ENCODE measurements around the gene MYO15A.
"Not testable (repeated sequence)": the region's sequence is repeated elsewhere in the genome, so short reads cannot be mapped to it uniquely, and the experiment has no call there.

DNA sequence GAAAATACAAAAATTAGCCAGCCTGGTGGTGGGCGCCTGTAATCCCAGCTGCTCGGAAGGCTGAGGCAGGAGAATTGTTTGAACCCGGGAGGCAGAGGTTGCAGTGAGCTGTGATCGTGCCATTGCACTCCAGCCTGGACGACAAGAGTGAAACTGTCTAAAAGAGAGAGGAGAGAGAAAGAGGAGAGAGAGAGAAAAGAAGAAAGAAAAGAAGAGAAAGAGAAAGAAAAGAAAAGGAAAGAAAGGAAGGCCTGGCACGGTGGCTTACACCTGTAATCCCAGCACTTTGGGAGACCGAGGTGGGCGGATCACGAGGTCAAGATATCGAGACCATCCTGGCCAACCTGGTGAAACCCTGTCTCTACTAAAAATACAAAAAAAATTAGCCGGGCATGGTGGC, 108.3 kb downstream of the MYO15A start:
- TF ChIP-seq, protein P1, sequence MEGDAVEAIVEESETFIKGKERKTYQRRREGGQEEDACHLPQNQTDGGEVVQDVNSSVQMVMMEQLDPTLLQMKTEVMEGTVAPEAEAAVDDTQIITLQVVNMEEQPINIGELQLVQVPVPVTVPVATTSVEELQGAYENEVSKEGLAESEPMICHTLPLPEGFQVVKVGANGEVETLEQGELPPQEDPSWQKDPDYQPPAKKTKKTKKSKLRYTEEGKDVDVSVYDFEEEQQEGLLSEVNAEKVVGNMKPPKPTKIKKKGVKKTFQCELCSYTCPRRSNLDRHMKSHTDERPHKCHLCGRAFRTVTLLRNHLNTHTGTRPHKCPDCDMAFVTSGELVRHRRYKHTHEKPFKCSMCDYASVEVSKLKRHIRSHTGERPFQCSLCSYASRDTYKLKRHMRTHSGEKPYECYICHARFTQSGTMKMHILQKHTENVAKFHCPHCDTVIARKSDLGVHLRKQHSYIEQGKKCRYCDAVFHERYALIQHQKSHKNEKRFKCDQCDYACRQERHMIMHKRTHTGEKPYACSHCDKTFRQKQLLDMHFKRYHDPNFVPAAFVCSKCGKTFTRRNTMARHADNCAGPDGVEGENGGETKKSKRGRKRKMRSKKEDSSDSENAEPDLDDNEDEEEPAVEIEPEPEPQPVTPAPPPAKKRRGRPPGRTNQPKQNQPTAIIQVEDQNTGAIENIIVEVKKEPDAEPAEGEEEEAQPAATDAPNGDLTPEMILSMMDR (IDR thresholded peaks at IDR 0.05 in 2 of 3, conservative IDR thresholded peaks at IDR 0.05 in 1 of 3; ENCODE audit: borderline replicate concordance in 1 of 3, insufficient read depth in 1 of 3, low read depth in 2 of 3, low read length in 2 of 3): not testable (repeated sequence)
- TF ChIP-seq, protein P2, sequence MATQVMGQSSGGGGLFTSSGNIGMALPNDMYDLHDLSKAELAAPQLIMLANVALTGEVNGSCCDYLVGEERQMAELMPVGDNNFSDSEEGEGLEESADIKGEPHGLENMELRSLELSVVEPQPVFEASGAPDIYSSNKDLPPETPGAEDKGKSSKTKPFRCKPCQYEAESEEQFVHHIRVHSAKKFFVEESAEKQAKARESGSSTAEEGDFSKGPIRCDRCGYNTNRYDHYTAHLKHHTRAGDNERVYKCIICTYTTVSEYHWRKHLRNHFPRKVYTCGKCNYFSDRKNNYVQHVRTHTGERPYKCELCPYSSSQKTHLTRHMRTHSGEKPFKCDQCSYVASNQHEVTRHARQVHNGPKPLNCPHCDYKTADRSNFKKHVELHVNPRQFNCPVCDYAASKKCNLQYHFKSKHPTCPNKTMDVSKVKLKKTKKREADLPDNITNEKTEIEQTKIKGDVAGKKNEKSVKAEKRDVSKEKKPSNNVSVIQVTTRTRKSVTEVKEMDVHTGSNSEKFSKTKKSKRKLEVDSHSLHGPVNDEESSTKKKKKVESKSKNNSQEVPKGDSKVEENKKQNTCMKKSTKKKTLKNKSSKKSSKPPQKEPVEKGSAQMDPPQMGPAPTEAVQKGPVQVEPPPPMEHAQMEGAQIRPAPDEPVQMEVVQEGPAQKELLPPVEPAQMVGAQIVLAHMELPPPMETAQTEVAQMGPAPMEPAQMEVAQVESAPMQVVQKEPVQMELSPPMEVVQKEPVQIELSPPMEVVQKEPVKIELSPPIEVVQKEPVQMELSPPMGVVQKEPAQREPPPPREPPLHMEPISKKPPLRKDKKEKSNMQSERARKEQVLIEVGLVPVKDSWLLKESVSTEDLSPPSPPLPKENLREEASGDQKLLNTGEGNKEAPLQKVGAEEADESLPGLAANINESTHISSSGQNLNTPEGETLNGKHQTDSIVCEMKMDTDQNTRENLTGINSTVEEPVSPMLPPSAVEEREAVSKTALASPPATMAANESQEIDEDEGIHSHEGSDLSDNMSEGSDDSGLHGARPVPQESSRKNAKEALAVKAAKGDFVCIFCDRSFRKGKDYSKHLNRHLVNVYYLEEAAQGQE (IDR thresholded peaks at IDR 0.05; ENCODE audit: low read depth): not testable (repeated sequence)
- not testable (repeated sequence) for TF ChIP-seq POLR2AphosphoS5 (IDR thresholded peaks at IDR 0.05; ENCODE audit: low read depth, low read length); POLR2A (IDR thresholded peaks at IDR 0.05; ENCODE audit: borderline replicate concordance, extremely low read depth, insufficient read depth, insufficient read length); EZH2 (IDR thresholded peaks at IDR 0.05); ZFX (IDR thresholded peaks at IDR 0.05); CBX3 (IDR thresholded peaks at IDR 0.05; ENCODE audit: low read depth); EZH2phosphoT487 (IDR thresholded peaks at IDR 0.05; ENCODE audit: borderline replicate concordance); SP1 (IDR thresholded peaks at IDR 0.05; ENCODE audit: low read depth); RAD21 (IDR thresholded peaks at IDR 0.05; ENCODE audit: low read depth); SIN3A (IDR thresholded peaks at IDR 0.05; ENCODE audit: low read depth)
- TF ChIP-seq, protein P3, sequence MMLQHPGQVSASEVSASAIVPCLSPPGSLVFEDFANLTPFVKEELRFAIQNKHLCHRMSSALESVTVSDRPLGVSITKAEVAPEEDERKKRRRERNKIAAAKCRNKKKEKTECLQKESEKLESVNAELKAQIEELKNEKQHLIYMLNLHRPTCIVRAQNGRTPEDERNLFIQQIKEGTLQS (IDR thresholded peaks at IDR 0.05): not testable (repeated sequence)
- TF ChIP-seq, protein P4, sequence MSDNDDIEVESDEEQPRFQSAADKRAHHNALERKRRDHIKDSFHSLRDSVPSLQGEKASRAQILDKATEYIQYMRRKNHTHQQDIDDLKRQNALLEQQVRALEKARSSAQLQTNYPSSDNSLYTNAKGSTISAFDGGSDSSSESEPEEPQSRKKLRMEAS (IDR thresholded peaks at IDR 0.05): not testable (repeated sequence)
- TF ChIP-seq, protein P5, sequence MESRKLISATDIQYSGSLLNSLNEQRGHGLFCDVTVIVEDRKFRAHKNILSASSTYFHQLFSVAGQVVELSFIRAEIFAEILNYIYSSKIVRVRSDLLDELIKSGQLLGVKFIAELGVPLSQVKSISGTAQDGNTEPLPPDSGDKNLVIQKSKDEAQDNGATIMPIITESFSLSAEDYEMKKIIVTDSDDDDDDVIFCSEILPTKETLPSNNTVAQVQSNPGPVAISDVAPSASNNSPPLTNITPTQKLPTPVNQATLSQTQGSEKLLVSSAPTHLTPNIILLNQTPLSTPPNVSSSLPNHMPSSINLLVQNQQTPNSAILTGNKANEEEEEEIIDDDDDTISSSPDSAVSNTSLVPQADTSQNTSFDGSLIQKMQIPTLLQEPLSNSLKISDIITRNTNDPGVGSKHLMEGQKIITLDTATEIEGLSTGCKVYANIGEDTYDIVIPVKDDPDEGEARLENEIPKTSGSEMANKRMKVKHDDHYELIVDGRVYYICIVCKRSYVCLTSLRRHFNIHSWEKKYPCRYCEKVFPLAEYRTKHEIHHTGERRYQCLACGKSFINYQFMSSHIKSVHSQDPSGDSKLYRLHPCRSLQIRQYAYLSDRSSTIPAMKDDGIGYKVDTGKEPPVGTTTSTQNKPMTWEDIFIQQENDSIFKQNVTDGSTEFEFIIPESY (IDR thresholded peaks at IDR 0.05; ENCODE audit: extremely low read depth, insufficient replicate concordance, low read length): not testable (repeated sequence)

All from HCT116 (cell line).